DMS53 (cell line): ENCODE results near the gene HERC4.
"Not testable (repeated sequence)": the region's sequence is repeated elsewhere in the genome, so short reads cannot be mapped to it uniquely, and the experiment has no call there.

Experiments used
- DNase-seq: peaks from one replicate; lab custom pipeline; 2025; lab: John Stamatoyannopoulos, UW

The HERC4 gene

GRCh38 chr10:68046642-68047041 is 28.4 kb downstream of the HERC4 start:
- no peak for DNase-seq

- no peak for DNase-seq
These were observed 32.1 kb downstream of the HERC4 start for GRCh38 chr10:68043030-68043429.

DNA sequence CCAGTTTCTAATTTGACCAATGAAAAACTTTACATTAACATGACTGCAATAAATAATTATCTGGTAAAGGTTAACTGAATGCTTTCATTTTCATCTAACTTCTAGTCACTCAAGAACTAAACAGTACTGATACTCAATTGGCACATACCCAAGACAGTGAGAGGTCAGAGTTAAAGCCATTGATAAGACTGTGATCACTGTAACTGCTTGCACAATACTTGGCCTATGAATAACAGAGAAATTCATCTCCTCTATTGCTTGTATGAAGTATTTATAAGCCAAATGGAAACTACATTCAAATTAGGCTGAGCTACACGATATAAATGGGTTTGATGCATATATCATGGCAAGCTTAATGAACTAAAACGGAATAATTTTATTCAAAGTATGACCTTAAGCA is 43.0 kb downstream of the HERC4 start:
- no peak for DNase-seq

- no peak for DNase-seq
These were observed 47.7 kb downstream of the HERC4 start for GRCh38 chr10:68027429-68027828.

GRCh38 chr10:68023292-68023691 is 51.8 kb downstream of the HERC4 start:
- no peak for DNase-seq

- not testable (repeated sequence) for DNase-seq
These were observed 52.8 kb downstream of the HERC4 start for GRCh38 chr10:68022324-68022723.

GRCh38 chr10:68016519-68016918 is 58.6 kb downstream of the HERC4 start:
- not testable (repeated sequence) for DNase-seq

DNA sequence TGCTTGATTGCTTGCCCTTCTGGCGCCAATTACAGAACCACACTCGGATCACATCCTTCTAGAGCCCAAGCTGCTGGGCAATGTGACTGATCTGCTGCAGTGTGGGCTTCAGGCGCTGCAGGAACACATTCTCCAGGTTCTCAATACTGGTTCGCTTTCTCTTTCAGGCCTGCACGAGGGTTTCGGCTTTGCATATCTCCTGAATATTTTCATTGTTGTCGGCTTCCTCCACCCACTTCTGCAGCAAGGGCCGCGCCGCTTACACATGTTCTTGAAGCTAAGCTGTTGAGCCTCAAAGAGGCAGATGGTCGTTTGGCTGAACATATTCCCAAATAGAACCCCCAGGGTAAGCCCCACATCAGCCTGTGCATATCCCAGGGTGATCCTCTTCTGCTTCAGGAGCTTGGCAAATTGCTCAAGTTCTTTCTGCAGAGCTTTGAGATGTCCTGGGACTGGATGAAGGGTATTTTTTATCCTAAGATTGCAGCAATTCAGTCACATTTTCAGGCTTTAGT is 64.6 kb downstream of the HERC4 start:
- DNase-seq, result no peak

DNA sequence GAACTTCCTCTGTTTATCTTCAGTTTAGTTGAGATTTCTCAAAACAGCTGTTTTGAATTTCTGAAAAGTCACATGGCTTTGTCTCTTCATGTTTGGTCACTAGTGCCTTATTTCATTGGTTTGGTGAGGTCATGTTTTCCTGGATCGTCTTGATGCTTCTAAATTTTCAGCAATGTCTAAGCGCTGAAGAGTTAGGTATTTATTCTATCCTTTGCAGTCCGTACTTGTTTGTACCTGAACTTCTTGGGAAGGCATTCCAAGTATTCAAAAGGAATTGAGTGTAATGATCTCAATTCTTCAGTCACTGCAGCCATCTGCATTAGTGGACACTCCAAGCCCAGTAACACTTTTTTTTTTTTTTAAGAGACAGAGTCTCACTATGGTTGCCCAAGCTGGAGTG is 67.7 kb downstream of the HERC4 start:
- no peak for DNase-seq

DNA sequence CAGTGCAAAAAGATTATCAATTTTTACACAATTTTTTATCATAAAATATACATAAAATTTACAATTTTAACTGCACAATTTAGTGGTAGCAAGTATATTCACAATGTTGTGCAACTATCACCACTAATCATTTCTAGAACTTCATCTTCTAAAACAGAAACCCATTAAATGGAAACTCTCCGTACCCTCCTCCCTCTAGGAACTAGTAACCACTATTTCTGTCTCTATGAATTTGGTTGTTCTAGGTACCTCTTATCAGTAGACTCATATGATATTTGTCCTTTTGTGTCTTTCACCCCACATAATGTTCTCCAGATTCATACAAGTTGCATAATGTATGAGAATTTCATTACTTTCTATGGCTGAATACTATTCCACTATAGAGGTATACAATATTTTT is 73.5 kb downstream of the HERC4 start:
- no peak for DNase-seq

DNA sequence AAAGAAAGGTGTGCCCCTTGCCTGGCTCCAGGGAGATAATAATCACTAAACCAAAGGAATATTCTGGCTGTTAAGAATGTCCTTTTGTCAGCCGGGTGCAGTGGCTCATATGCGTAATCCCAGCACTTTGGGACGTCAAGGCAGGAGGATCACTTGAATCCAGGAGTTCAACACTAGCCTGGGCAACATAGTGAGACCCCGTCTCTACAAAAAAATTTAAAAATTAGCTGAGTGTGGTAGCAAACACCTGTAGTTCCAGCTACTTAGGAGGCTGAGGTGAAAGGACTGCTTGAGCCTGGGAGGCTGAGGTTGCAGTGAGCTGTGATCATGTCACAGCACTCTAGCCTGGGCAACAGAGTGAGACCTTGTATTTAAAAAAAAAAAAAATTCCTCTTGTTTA is 74.1 kb downstream of the HERC4 start:
- no peak for DNase-seq

GRCh38 chr10:67990093-67990492 is 85.0 kb downstream of the HERC4 start:
- DNase-seq, result no peak

DNA sequence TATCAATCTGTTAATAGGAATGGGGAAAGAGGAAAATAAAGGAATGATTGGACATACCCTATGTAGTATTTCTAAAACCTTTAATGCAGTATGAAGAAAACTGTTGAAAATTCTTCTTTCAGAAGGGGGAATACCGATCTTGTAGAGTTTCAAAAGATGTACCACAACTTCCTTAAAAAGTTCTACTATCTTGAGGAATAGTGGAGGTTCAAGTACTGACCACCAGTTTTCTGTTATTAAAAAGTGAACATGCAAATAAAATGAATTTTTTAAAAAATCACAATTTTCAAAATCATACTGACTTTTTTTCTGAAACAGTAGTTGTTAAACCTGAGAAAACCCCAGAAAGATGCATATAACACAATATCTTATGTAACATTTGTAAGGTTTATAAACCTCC is 86.5 kb downstream of the HERC4 start:
- DNase-seq, result no peak

DNA sequence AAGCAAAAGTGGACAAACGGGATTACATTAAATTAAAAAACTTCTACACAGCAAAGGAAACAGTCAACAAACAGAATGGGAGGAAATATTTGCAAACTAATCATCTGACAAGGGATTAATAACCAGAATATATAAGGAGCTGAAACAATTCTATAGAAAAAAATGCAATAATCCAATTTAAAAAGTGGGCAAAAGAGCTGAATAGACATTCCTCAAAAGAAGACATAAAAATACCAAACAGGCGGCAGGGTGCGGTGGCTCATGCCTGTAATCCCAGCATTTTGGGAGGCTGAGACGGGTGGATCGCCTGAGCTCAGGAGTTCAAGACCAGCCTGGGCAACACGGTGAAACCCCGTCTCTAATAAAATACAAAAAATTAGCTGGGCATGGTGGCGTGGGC is 92.5 kb downstream of the HERC4 start:
- DNase-seq, result not testable (repeated sequence)

GRCh38 chr10:67978749-67979148 is 96.3 kb downstream of the HERC4 start:
- no peak for DNase-seq

DNA sequence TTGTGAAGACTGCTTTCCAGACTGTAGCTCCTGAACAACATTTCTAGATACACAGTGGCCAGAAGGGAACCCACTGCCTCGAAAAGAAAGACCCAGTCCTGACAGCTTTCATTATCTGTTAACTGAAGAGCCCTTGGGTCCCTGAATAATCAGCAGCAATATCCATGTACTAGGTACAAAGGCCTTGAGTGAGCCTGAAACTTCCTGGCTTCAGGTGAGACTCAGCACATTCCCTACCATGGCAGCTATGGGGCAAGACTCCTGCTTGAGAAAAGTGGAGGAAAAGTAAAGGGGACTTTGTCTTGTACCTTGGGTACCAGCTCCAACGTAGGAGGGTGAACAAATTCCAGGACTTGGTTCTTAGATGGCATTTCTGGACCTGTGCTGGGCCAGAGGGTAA is 97.8 kb downstream of the HERC4 start:
- DNase-seq, result no peak

DNA sequence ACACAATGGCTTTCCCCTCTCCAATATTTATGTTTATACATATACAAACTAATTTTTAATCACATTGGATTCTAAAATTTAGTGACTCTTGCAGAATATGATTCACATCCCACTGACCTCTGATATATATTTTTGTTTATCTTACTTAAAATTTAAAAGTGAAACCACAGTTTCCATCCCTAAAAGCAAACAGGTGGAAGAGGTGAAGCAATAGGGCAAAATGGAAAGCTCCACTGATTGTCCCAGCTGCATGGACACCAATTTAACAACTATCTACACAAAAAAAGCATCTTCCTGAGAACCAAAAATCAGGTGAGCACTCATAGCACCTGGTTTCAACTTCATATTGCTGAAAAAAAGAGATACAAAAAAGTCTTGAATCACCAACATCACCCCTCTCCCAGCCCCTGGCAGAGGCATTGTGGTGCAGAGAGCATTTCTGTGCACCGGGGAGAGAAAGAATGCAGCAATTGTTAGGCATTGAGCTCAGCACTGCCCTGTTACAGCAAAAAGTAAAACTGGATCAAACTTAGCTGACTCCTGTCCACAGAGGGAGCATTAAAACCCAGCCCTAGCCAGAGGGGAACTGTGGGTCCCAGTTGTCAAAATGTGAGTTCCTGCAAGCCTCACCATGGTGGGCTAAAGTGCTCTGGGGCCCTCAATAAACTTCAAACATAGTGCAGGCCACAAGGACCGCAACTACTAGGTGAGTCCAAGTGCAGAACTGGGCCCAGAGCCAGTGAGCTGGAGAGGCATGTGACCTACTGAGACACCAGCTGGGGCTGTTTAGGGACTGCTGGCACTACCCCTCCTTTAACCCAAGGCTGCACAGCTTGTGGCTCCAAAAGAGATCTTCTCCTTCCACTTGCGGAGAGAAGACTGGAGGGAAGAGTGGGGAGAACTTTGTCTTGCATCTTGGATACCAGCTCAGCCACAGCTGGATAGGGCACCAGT is 98.5 kb downstream of the HERC4 start:
- no peak for DNase-seq

GRCh38 chr10:67975871-67976270 is 99.2 kb downstream of the HERC4 start:
- DNase-seq, result no peak

- DNase-seq, result peak; percentile 11
These were observed 103.8 kb downstream of the HERC4 start for GRCh38 chr10:67971311-67971710.

GRCh38 chr10:67969875-67970274 is 105.2 kb downstream of the HERC4 start:
- DNase-seq, result no peak

- not testable (repeated sequence) for DNase-seq
These were observed 109.0 kb downstream of the HERC4 start for GRCh38 chr10:67966035-67966434.

DNA sequence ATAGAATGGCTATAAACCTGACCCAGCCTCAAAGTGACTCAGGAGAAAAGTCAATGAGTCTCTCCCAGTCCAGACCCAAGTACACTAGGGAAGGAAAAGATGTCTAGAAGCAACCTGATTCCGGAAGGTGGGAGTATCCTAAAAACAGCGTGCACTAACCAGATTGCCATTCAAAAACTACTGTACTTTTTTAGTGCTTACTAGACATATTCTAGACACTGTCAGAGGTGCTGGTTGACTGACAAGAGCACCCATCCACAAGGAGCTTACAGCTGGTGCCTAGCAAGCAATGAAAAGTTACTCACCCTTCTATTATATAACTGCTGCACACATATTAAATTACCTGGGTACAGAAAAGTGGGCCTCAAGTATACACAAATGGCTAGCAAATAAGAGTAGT is 109.6 kb downstream of the HERC4 start:
- no peak for DNase-seq

GRCh38 chr10:67959839-67960476 is 115.1 kb downstream of the HERC4 start:
- no peak for DNase-seq
